Caco-2 (cell line): Measurements from ENCODE around the gene DHRSX. TPM values are rescaled to one million over a fixed set of nuclear protein-coding genes. Genes with fewer than 3 reads are reported as not detected.

ENCODE experiments used
- BruUV-seq: library from RNA; stranded (reverse); fragments of 400-500 nt; replicated peaks from 2 replicates; lab custom pipeline; 2021; lab: Mats Ljungman, UMichigan
- CTCF ChIA-PET: fragments of 300-600 bp; sonication (Branson Sonifier 250); formaldehyde crosslinking; loops from one replicate; lab custom pipeline; 2022; ENCODE audit warnings: antibody characterized with exemption; lab: Charles Lee
- POLR2A ChIA-PET: fragments of 300-600 bp; sonication (Branson Sonifier 250); formaldehyde crosslinking; loops from one replicate; lab custom pipeline; 2022; ENCODE audit warnings: antibody characterized with exemption; lab: Charles Lee
- DNase-seq, 2 experiments: peaks; one replicate each; pipeline versions ENCODE4 v3.0.0 to v3.0.0-alpha.2; 2020 to 2022
- H3K27me3 ChIP-seq: replicated peaks from 2 replicates; pipeline ENCODE4 v1.6.0; 2011; ENCODE audit warnings: low read length; ENCODE audit not compliant: control insufficient read depth, insufficient read depth
- H3K36me3 ChIP-seq: 2 replicates; pipeline ENCODE4 v1.5.1; 2011; ENCODE audit warnings: low read length; ENCODE audit not compliant: control insufficient read depth, insufficient read depth
- H3K4me1 ChIP-seq: fragments of 250-450 bp; sonication (Bioruptor Pico); 2 replicates; pipeline ENCODE4 v1.5.1; 2020; ENCODE audit warnings: mild to moderate bottlenecking
- H3K4me3 ChIP-seq: 2 replicates; pipeline ENCODE4 v1.5.1; 2011; ENCODE audit warnings: low read depth, mild to moderate bottlenecking, control low read depth, low read length
- H3K9me3 ChIP-seq: fragments of 250-450 bp; sonication (Bioruptor Pico); 2 replicates; pipeline ENCODE4 v1.5.1; 2020; ENCODE audit warnings: mild to moderate bottlenecking, moderate library complexity
- H3K27ac Mint-ChIP-seq: one replicate; pipeline ENCODE4 v1.8.0; 2022; ENCODE audit warnings: mixed read lengths; ENCODE audit not compliant: unreplicated experiment
- H3K27me3 Mint-ChIP-seq: one replicate; pipeline ENCODE4 v1.8.0; 2022; ENCODE audit warnings: mixed read lengths; ENCODE audit not compliant: insufficient read depth, unreplicated experiment
- H3K36me3 Mint-ChIP-seq: one replicate; pipeline ENCODE4 v1.8.0; 2022; ENCODE audit warnings: mild to moderate bottlenecking, mixed read lengths; ENCODE audit not compliant: insufficient read depth, unreplicated experiment
- H3K4me1 Mint-ChIP-seq: one replicate; pipeline ENCODE4 v1.8.0; 2022; ENCODE audit warnings: low read depth, mixed read lengths; ENCODE audit not compliant: unreplicated experiment
- H3K4me3 Mint-ChIP-seq: one replicate; pipeline ENCODE4 v1.8.0; 2022; ENCODE audit warnings: mild to moderate bottlenecking, moderate library complexity, mixed read lengths; ENCODE audit not compliant: unreplicated experiment
- H3K9me3 Mint-ChIP-seq: one replicate; pipeline ENCODE4 v1.8.0; 2022; ENCODE audit warnings: mixed read lengths; ENCODE audit not compliant: unreplicated experiment
- CTCF ChIP-seq, 2 experiments: fragments of 200-600 bp in 1 of 2; IDR thresholded peaks; 1 replicate in 1 of 2; 2 replicates in 1 of 2; pipeline versions ENCODE4 v1.5.1 to v1.8.0; 2011 to 2022; ENCODE audit warnings: antibody characterized with exemption in 1 of 2, control low read depth in 1 of 2, inconsistent platforms in 1 of 2, low read depth in 1 of 2, low read length in 1 of 2, mild to moderate bottlenecking in 1 of 2, moderate library complexity in 1 of 2; ENCODE audit not compliant: insufficient read depth in 1 of 2, severe bottlenecking in 1 of 2, unreplicated experiment in 1 of 2
- intact Hi-C: fragments of 100-400 bp; cut with micrococcal nuclease; formaldehyde crosslinking; loops from one replicate; pipeline ENCODE4 v1.10.0; 2022; ENCODE audit not compliant: unreplicated experiment
- total RNA-seq: library from RNA; stranded (reverse); gene quantifications from 2 replicates; pipeline ENCODE4 v1.2.3, GENCODE V29; 2022

The DHRSX gene
- total RNA-seq, 1 experiment from 2014 or later, result 64.1 TPM

- intact Hi-C loops, result no loop called here
- Histone ChIP-seq H3K36me3 (peaks cover 5% of the 10 kb centered on the region), H3K9me3 (peaks cover 2% of the 10 kb centered on the region; the same call in 1 of the 2 replicates), H3K4me3 (no peak overlapping the region), H3K4me1 (peaks cover 35% of the 10 kb centered on the region), H3K27me3 (no peaks in the 10 kb centered on the region)
- no peak overlapping the region for H3K27ac Mint-ChIP-seq
- no peaks in the 10 kb centered on the region for H3K27me3 Mint-ChIP-seq
- H3K36me3 Mint-ChIP-seq, result peaks cover 40% of the 10 kb centered on the region
- DNase-seq, result no peak
- no peak overlapping the region for H3K4me3 Mint-ChIP-seq
- H3K4me1 Mint-ChIP-seq, result peaks cover 22% of the 10 kb centered on the region
- BruUV-seq, result no TSS peak
- TF ChIP-seq CTCF (IDR thresholded peaks at IDR 0.05; ENCODE audit: insufficient read depth in 1 of 2, low read depth in 1 of 2, low read length in 1 of 2, severe bottlenecking in 1 of 2, unreplicated experiment in 1 of 2), result no peak
- H3K9me3 Mint-ChIP-seq, result no peaks in the 10 kb centered on the region
- ChIA-PET POLR2A (no interaction called here), CTCF (no interaction called here)
Observed at GRCh38 chrX:2412131-2412530, 88.6 kb downstream of the DHRSX start.

- H3K4me1 ChIP-seq, result peaks cover 35% of the 10 kb centered on the region
- peak overlapping the region; percentile 96 for H3K27ac Mint-ChIP-seq
- peak overlapping the region; percentile 71 for H3K4me3 Mint-ChIP-seq
- peaks cover 9% of the 10 kb centered on the region; the same call in 1 of the 2 replicates for H3K9me3 ChIP-seq
- TF ChIP-seq CTCF (IDR thresholded peaks at IDR 0.05; ENCODE audit: insufficient read depth in 1 of 2, low read depth in 1 of 2, low read length in 1 of 2, severe bottlenecking in 1 of 2, unreplicated experiment in 1 of 2), result no peak
- H3K27me3 ChIP-seq, result no peaks in the 10 kb centered on the region
- H3K36me3 ChIP-seq, result peaks cover 6% of the 10 kb centered on the region
- peaks cover 56% of the 10 kb centered on the region for H3K36me3 Mint-ChIP-seq
- H3K4me1 Mint-ChIP-seq, result peaks cover 22% of the 10 kb centered on the region
- CTCF ChIA-PET, result no interaction called here
- no peaks in the 10 kb centered on the region for H3K9me3 Mint-ChIP-seq
- peak; percentile 85 to 92 for DNase-seq
- BruUV-seq, result no TSS peak
- intact Hi-C loops, result loop anchor here (2.0 kb wide), 1 partner anchor 62 kb away; no protein-coding TSS in a partner anchor
- POLR2A ChIA-PET, result no interaction called here
- H3K4me3 ChIP-seq, result 0 out of 2 replicates have a peak overlapping the region, but pooled peaks have one; percentile 3
- no peaks in the 10 kb centered on the region for H3K27me3 Mint-ChIP-seq
Observed at GRCh38 chrX:2410279-2411020, 90.3 kb downstream of the DHRSX start.

- ChIA-PET POLR2A (no interaction called here), CTCF (no interaction called here)
- intact Hi-C loops, result loop anchor here (2.0 kb wide), 1 partner anchor 63 kb away; no protein-coding TSS in a partner anchor
- Histone ChIP-seq H3K36me3 (peaks cover 6% of the 10 kb centered on the region), H3K4me3 (no peak overlapping the region), H3K27me3 (no peaks in the 10 kb centered on the region), H3K9me3 (peaks cover 9% of the 10 kb centered on the region; the same call in 1 of the 2 replicates), H3K4me1 (peaks cover 35% of the 10 kb centered on the region)
- Mint-ChIP-seq H3K9me3 (no peaks in the 10 kb centered on the region), H3K4me1 (peaks cover 22% of the 10 kb centered on the region), H3K4me3 (peak overlapping the region; percentile 71), H3K36me3 (peaks cover 60% of the 10 kb centered on the region), H3K27me3 (no peaks in the 10 kb centered on the region), H3K27ac (peak overlapping the region; percentile 96)
- no peak for DNase-seq
- TSS peak; percentile 60 for BruUV-seq
- TF ChIP-seq CTCF (IDR thresholded peaks at IDR 0.05; ENCODE audit: insufficient read depth in 1 of 2, low read depth in 1 of 2, low read length in 1 of 2, severe bottlenecking in 1 of 2, unreplicated experiment in 1 of 2), result no peak
Observed at GRCh38 chrX:2409796-2410195, 91.0 kb downstream of the DHRSX start.
